Liver (tissue), 9 donors: ENCODE data around the gene GNRH2. TPM values are rescaled to one million over a fixed set of nuclear protein-coding genes. Genes with fewer than 3 reads are reported as not detected.
"Not testable (repeated sequence)": the region's sequence is repeated elsewhere in the genome, so short reads cannot be mapped to it uniquely, and the experiment has no call there.

Experiments
- DNase-seq: peaks from one replicate; pipeline ENCODE4 v3.0.0-alpha.2; 2017; ENCODE audit warnings: low spot score
- H3K27ac ChIP-seq, 2 donors: one replicate each; pipeline ENCODE4 v1.7.0; 2013; ENCODE audit warnings: inconsistent platforms in 2 of 2, low read length in 2 of 2, control low read depth in 1 of 2, low read depth in 1 of 2, mild to moderate bottlenecking in 1 of 2
- H3K27me3 ChIP-seq, 4 donors: one replicate each; pipeline versions ENCODE4 v1.6.1 to v1.7.0; 2013; ENCODE audit warnings: low read length in 3 of 4, inconsistent platforms in 1 of 4, mild to moderate bottlenecking in 1 of 4, moderate library complexity in 1 of 4; ENCODE audit not compliant: control insufficient read depth in 4 of 4, insufficient read depth in 4 of 4
- H3K36me3 ChIP-seq, 4 donors: one replicate each; pipeline versions ENCODE4 v1.6.1 to v1.7.0; 2013; ENCODE audit warnings: low read length in 3 of 4, mild to moderate bottlenecking in 3 of 4, low read depth in 1 of 4, moderate library complexity in 1 of 4; ENCODE audit not compliant: control insufficient read depth in 4 of 4, insufficient read depth in 3 of 4
- H3K4me1 ChIP-seq, 4 donors: one replicate each; pipeline versions ENCODE4 v1.6.1 to v1.7.0; 2013; ENCODE audit warnings: low read length in 3 of 4, mild to moderate bottlenecking in 3 of 4, moderate library complexity in 1 of 4; ENCODE audit not compliant: control insufficient read depth in 4 of 4, insufficient read depth in 4 of 4
- H3K4me3 ChIP-seq, 3 donors: one replicate each; pipeline versions ENCODE4 v1.6.1 to v1.7.0; 2013; ENCODE audit warnings: low read length in 3 of 3, control low read depth in 1 of 3, low read depth in 1 of 3, mild to moderate bottlenecking in 1 of 3
- H3K9ac ChIP-seq, 2 donors: one replicate each; pipeline ENCODE4 v1.7.0; 2013; ENCODE audit warnings: low read length in 2 of 2, mild to moderate bottlenecking in 2 of 2, moderate library complexity in 2 of 2, control low read depth in 1 of 2, low read depth in 1 of 2
- H3K9me3 ChIP-seq, 4 donors: one replicate each; pipeline versions ENCODE4 v1.6.1 to v1.7.0; 2013; ENCODE audit warnings: low read length in 3 of 4; ENCODE audit not compliant: control insufficient read depth in 4 of 4
- ATF3 ChIP-seq: IDR thresholded peaks from 2 replicates; pipeline ENCODE4 v1.6.1; 2016; ENCODE audit warnings: antibody characterized with exemption
- CTCF ChIP-seq: fragments of 150-350 bp; IDR thresholded peaks from 2 replicates; pipeline ENCODE4 v1.5.1; 2017; ENCODE audit warnings: improper control_type of control experiment, low read depth, low read length; ENCODE audit not compliant: missing input control
- EGR1 ChIP-seq, 2 donors: IDR thresholded peaks; 2 replicates each; pipeline ENCODE4 v1.6.1; 2016 to 2018; ENCODE audit warnings: antibody characterized with exemption in 2 of 2, low read depth in 2 of 2
- FOXA1 ChIP-seq: IDR thresholded peaks from 2 replicates; pipeline ENCODE4 v1.6.1; 2016; ENCODE audit warnings: antibody characterized with exemption
- FOXA2 ChIP-seq: IDR thresholded peaks from 2 replicates; pipeline ENCODE4 v1.6.1; 2016; ENCODE audit warnings: antibody characterized with exemption
- GABPA ChIP-seq, 2 donors: IDR thresholded peaks in 1 of 2; conservative IDR thresholded peaks in 1 of 2; 2 replicates each; pipeline ENCODE4 v1.6.1; 2016; ENCODE audit warnings: antibody characterized with exemption in 2 of 2, mild to moderate bottlenecking in 1 of 2, moderate library complexity in 1 of 2
- HNF4A ChIP-seq, 2 donors: conservative IDR thresholded peaks; 2 replicates each; pipeline ENCODE4 v1.6.1; 2016; ENCODE audit warnings: antibody characterized with exemption in 2 of 2, mild to moderate bottlenecking in 2 of 2
- HNF4G ChIP-seq: IDR thresholded peaks from 2 replicates; pipeline ENCODE4 v1.6.1; 2016; ENCODE audit warnings: antibody characterized with exemption
- JUND ChIP-seq, 2 donors: IDR thresholded peaks; 2 replicates each; pipeline ENCODE4 v1.6.1; 2016; ENCODE audit warnings: antibody characterized with exemption in 2 of 2
- MAX ChIP-seq: IDR thresholded peaks from 2 replicates; pipeline ENCODE4 v1.6.1; 2016; ENCODE audit warnings: antibody characterized with exemption
- NR2F2 ChIP-seq: IDR thresholded peaks from 2 replicates; pipeline ENCODE4 v1.6.1; 2016; ENCODE audit warnings: antibody characterized with exemption
- RAD21 ChIP-seq, 2 donors: IDR thresholded peaks; 2 replicates each; pipeline ENCODE4 v1.6.1; 2016; ENCODE audit warnings: antibody characterized with exemption in 2 of 2, mild to moderate bottlenecking in 2 of 2
- REST ChIP-seq: IDR thresholded peaks from 2 replicates; pipeline ENCODE4 v1.6.1; 2016; ENCODE audit warnings: antibody characterized with exemption, mild to moderate bottlenecking
- RXRA ChIP-seq, 2 donors: IDR thresholded peaks; 2 replicates each; pipeline ENCODE4 v1.6.1; 2017 to 2018; ENCODE audit warnings: antibody characterized with exemption in 2 of 2, mild to moderate bottlenecking in 1 of 2
- SP1 ChIP-seq: IDR thresholded peaks from 2 replicates; pipeline ENCODE4 v1.6.1; 2018; ENCODE audit warnings: antibody characterized with exemption, mild to moderate bottlenecking
- TAF1 ChIP-seq: conservative IDR thresholded peaks from 2 replicates; pipeline ENCODE4 v1.6.1; 2016; ENCODE audit warnings: antibody characterized with exemption, mild to moderate bottlenecking
- YY1 ChIP-seq: IDR thresholded peaks from 2 replicates; pipeline ENCODE4 v1.6.1; 2016; ENCODE audit warnings: antibody characterized with exemption, mild to moderate bottlenecking
- ZBTB33 ChIP-seq: IDR thresholded peaks from 2 replicates; pipeline ENCODE4 v1.6.1; 2016; ENCODE audit warnings: antibody characterized with exemption
- WGBS: extraction: QIAGEN DNeasy Blood & Tissue Kit; methylation state at CpG from one replicate; pipeline ENCODE4 v1.1.7; 2013; 5-methylcytosine and 5-hydroxymethylcytosine counted together
- polyA plus RNA-seq, 2 donors: library from polyadenylated mRNA; stranded (reverse) in 1 of 2; unstranded in 1 of 2; fragments of 200-250 nt in 1 of 2; fragments of >200 nt in 1 of 2; fragmentation: Nextera tagmentation in 1 of 2; extraction: Ambion mirVana in 1 of 2; gene quantifications; one replicate each; pipeline versions ENCODE4 v1.2.1 to v1.2.3, GENCODE V29; 2013 to 2015
- total RNA-seq, 2 donors: library from RNA; depleted of rRNA; stranded (reverse); fragments of >200 nt; gene quantifications; one replicate each; pipeline ENCODE4 v1.2.3, GENCODE V29; 2014
- donor health status: healthy.
- donor health status: healthy.
- donor health status: healthy.
- donor health status: healthy.
- donor health status: healthy.

Gene GNRH2
- total and polyA plus RNA-seq, 4 donors = 0.25 to 0.58 (median 0.44) TPM; not detected in 1

GRCh38 chr20:3014179-3014578 is 29.2 kb upstream of the GNRH2 start (continued):
- TF ChIP-seq CTCF (no peak), RAD21 (IDR thresholded peaks at IDR 0.05) (no peak), SP1 (no peak), ATF3 (no peak), FOXA1 (no peak), HNF4G (no peak), FOXA2 (no peak), RXRA (IDR thresholded peaks at IDR 0.05) (no peak)

- no peak overlapping the region for H3K4me3 ChIP-seq
- H3K36me3 ChIP-seq = peaks cover 0 to 6% (median 1%) of the 10 kb centered on the region in 4 donors
- H3K4me1 ChIP-seq = no peaks in the 10 kb centered on the region
- H3K27ac ChIP-seq = no peak overlapping the region
- H3K27me3 ChIP-seq = no peaks in the 10 kb centered on the region
- TF ChIP-seq HNF4G = no peak
- no peak for TF ChIP-seq CTCF
- no peak for TF ChIP-seq MAX
- no peak for TF ChIP-seq REST
- no peak for TF ChIP-seq GABPA (IDR thresholded peaks at IDR 0.05 in 1 of 2, conservative IDR thresholded peaks at IDR 0.05 in 1 of 2)
- no peak for TF ChIP-seq FOXA1
- TF ChIP-seq TAF1 = no peak
- no peak for TF ChIP-seq JUND (IDR thresholded peaks at IDR 0.05)
- TF ChIP-seq RAD21 (IDR thresholded peaks at IDR 0.05) = no peak
- TF ChIP-seq EGR1 (IDR thresholded peaks at IDR 0.05; ENCODE audit: low read depth in 2 of 2) = no peak
- no peak for TF ChIP-seq HNF4A (conservative IDR thresholded peaks at IDR 0.05)
- TF ChIP-seq SP1 = no peak
- no peak for TF ChIP-seq RXRA (IDR thresholded peaks at IDR 0.05)
- TF ChIP-seq NR2F2 = no peak
- TF ChIP-seq ZBTB33 = no peak
- no peak for TF ChIP-seq ATF3
- no peak for TF ChIP-seq FOXA2
- TF ChIP-seq YY1 = no peak
- no peak overlapping the region for H3K9ac ChIP-seq
- no peaks in the 10 kb centered on the region for H3K9me3 ChIP-seq
- 92% methylated on average over 3 of the region's 3 CpGs for WGBS
- no peak for DNase-seq
Measured at GRCh38 chr20:3014662-3015061, 28.8 kb upstream of the GNRH2 start.

- not testable (repeated sequence) for H3K9ac ChIP-seq, H3K27ac ChIP-seq, H3K9me3 ChIP-seq, H3K4me1 ChIP-seq, H3K27me3 ChIP-seq, H3K4me3 ChIP-seq, H3K36me3 ChIP-seq, DNase-seq
- WGBS = 96% methylated on average over 5 of the region's 5 CpGs
Measured at GRCh38 chr20:3015302-3015701, 28.1 kb upstream of the GNRH2 start.
